EL (cell line): Measurements from ENCODE around the gene HS6ST1.

Source experiments
- DNase-seq: peaks from one replicate; pipeline ENCODE4 v3.0.0-alpha.2; 2016

HS6ST1 gene

DNA sequence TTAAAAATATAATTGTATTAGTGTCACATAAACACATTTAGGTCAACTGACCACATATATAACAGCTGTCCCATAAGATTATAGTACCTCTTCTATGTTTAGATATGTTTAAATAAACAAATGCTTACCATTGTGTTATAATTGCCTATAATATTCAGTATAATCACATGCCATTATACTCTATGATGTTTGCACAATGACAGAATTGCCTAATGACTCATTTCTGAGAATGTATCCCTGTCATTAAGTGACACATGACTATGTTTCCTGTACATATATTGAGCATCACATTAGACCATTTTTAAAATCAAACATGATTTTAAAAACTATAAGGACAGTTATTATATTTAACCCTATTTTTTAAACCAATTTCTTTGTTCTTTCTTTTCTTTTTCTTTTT, 89.8 kb downstream of the HS6ST1 start:
- peak; percentile 13 for DNase-seq

DNA sequence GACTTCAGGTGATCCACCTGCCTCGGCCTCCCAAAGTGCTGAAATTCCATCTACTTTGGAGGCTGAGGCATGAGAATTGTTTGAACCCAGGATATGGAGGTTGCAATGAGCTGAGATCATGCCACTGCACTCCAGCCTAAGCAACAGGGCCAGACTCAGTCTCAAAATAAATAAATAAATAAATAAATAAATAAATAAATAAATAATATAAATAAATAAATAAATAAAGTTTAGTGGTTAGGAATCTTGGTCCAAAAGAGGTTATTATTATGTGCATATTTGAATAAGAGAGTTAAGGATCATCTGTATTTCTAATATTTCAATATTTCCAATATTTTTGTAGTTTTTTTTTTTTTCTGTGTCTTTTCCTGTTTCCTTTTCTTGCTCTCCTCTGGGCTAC, 90.8 kb downstream of the HS6ST1 start:
- no peak for DNase-seq

DNA sequence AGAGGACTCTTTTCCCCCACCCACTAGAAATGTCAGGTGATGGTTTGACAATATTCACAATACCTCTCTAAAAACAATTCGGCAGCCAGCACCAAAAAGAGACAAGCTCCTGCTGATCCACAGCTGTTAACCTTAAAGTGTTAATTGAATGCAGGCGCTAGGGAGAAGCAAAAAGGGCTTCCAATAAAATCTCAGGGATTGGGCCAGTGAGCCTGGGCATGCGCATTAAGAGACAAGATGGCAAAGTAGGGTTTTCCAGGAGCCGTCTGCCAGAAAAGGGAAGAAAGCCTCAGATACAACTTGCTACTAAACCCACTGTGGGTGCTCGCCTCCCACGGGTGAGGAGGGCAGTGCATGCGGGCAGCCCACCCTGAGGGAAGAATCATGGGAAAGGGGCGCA, 98.8 kb downstream of the HS6ST1 start:
- DNase-seq, result no peak

DNA sequence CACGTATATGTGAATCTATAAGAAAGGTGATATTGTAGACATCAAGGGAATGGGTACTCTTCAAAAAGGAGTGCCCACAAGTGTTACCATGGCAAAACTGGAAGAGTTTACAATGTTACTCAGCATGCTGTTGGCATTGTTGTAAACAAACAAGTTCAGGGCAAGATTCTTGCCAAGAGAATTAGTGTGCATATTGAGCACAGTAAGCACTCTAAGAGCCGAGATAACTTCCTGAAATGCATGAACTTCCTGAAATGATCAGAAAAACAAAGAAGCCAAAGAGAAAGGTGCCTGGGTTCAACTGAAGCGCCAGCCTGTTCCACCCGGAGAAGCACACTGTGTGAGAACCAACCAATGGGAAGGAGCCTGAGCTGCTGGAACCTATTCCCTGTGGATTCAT, 101.0 kb downstream of the HS6ST1 start:
- no peak for DNase-seq

DNA sequence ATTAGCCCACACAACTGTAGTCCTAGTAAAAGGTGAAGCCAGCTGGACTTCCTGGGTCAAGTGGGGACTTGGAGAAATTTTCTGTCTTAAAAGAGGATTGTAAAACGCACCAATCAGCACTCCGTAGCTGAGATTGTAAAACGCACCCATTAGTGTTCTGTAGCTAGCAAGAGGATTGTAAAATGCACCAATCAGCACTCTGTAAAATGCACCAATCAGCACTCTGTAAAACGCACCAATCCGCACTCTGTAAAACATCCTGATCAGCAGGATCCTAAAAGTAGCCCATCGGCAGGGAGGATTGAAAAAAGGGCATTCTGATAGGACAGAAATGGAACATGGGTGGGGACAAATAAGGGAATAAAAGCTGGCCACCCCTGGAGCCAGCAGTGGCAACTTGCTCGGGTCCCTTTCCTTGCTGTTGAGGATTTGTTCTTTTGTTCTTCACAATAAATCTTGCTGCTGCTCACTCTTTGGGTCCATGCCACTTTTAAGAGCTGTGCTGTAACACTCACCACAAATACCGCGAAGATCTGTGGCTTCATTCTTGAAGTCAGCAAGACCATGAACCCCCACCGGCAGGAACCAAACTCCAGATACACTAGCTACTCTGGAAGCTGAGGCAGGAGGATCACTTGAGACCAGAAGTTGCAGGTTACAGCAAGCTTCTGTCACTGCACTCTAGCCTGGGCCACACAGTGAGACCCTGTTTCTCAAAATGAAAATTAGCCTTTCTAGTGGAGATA, 102.6 kb downstream of the HS6ST1 start:
- DNase-seq, result no peak
